ENCODE measurements around the gene SLC35A4. TPM values are rescaled to one million over a fixed set of nuclear protein-coding genes. Genes with fewer than 3 reads are reported as not detected.

Gene SLC35A4
- total RNA-seq, 1 donor from 2014 or later, result 21.4 TPM

GRCh38 chr5:140567136-140567818 lies 2.6 kb downstream of the SLC35A4 start:
- H3K4me1 ChIP-seq, result peaks cover 50% of the 10 kb centered on the region
- no peak for DNase-seq (ENCODE audit: extremely low spot score in 2 of 2)
- no peak overlapping the region for H3K4me3 ChIP-seq
- H3K36me3 ChIP-seq, result peaks cover 0 to 20% of the 10 kb centered on the region in 2 donors
- intact Hi-C loops (cut with DNase I), result loop anchor here (10.0 kb wide), 1 partner anchor 68 kb away; the partner anchor contains the start of genes CD14 and TMCO6
- no peak overlapping the region for H3K27ac ChIP-seq
- no peaks in the 10 kb centered on the region for H3K9me3 ChIP-seq
- TF ChIP-seq POLR2A (IDR thresholded peaks at IDR 0.05) (no peak), POLR2AphosphoS5 (IDR thresholded peaks at IDR 0.05; ENCODE audit: insufficient read depth in 1 of 2, low read depth in 1 of 2) (no peak), CTCF (IDR thresholded peaks at IDR 0.05) (no peak)
- H3K27me3 ChIP-seq, result no peaks in the 10 kb centered on the region

- Histone ChIP-seq H3K36me3 (peaks cover 0 to 20% of the 10 kb centered on the region in 2 donors), H3K4me1 (peaks cover 44% of the 10 kb centered on the region), H3K4me3 (no peak overlapping the region), H3K9me3 (no peaks in the 10 kb centered on the region), H3K27me3 (no peaks in the 10 kb centered on the region), H3K27ac (no peak overlapping the region)
- no peak for DNase-seq (ENCODE audit: extremely low spot score in 2 of 2)
- intact Hi-C loops (cut with DNase I), result loop anchor here (10.0 kb wide), 1 partner anchor 67 kb away; the partner anchor contains the start of genes CD14 and TMCO6
- TF ChIP-seq POLR2AphosphoS5 (IDR thresholded peaks at IDR 0.05; ENCODE audit: insufficient read depth in 1 of 2, low read depth in 1 of 2) (no peak), CTCF (IDR thresholded peaks at IDR 0.05) (no peak), POLR2A (IDR thresholded peaks at IDR 0.05) (no peak)
These were observed 3.2 kb downstream of the SLC35A4 start for GRCh38 chr5:140567871-140568270.

GRCh38 chr5:140568443-140569063 lies 3.9 kb downstream of the SLC35A4 start:
- intact Hi-C loops (cut with DNase I), result loop anchor here (10.0 kb wide), 1 partner anchor 66 kb away; the partner anchor contains the start of genes CD14 and TMCO6
- H3K36me3 ChIP-seq, result peaks cover 0 to 20% of the 10 kb centered on the region in 2 donors
- H3K9me3 ChIP-seq, result no peaks in the 10 kb centered on the region
- TF ChIP-seq CTCF (IDR thresholded peaks at IDR 0.05) (no peak), POLR2AphosphoS5 (IDR thresholded peaks at IDR 0.05; ENCODE audit: insufficient read depth in 1 of 2, low read depth in 1 of 2) (no peak), POLR2A (IDR thresholded peaks at IDR 0.05) (no peak)
- no peaks in the 10 kb centered on the region for H3K27me3 ChIP-seq
- DNase-seq (ENCODE audit: extremely low spot score in 2 of 2), result peak in 1 of 2 donors; percentile 94
- H3K4me1 ChIP-seq, result peaks cover 38% of the 10 kb centered on the region
- no peak overlapping the region for H3K4me3 ChIP-seq
- H3K27ac ChIP-seq, result no peak overlapping the region

GRCh38 chr5:140569197-140569596 lies 4.6 kb downstream of the SLC35A4 start:
- no peak overlapping the region for H3K27ac ChIP-seq
- peaks cover 0 to 20% of the 10 kb centered on the region in 2 donors for H3K36me3 ChIP-seq
- no peak for DNase-seq (ENCODE audit: extremely low spot score in 2 of 2)
- no peak overlapping the region for H3K4me3 ChIP-seq
- H3K9me3 ChIP-seq, result no peaks in the 10 kb centered on the region
- peaks cover 32% of the 10 kb centered on the region for H3K4me1 ChIP-seq
- TF ChIP-seq POLR2AphosphoS5 (IDR thresholded peaks at IDR 0.05; ENCODE audit: insufficient read depth in 1 of 2, low read depth in 1 of 2), result no peak
- no peak for TF ChIP-seq CTCF (IDR thresholded peaks at IDR 0.05)
- no peak for TF ChIP-seq POLR2A (IDR thresholded peaks at IDR 0.05)
- H3K27me3 ChIP-seq, result no peaks in the 10 kb centered on the region
- intact Hi-C loops (cut with DNase I), result loop anchor here (10.0 kb wide), 1 partner anchor 66 kb away; the partner anchor contains the start of genes CD14 and TMCO6
